Measurements from ENCODE around the gene HTR4.

GRCh38 chr5:148471379-148471778, 182.9 kb downstream of the HTR4 start:
- TF ChIP-seq YY1 (IDR thresholded peaks at IDR 0.05; ENCODE audit: insufficient read depth, insufficient read length) = no peak
- TF ChIP-seq ZNF274 (IDR thresholded peaks at IDR 0.05; ENCODE audit: low read depth, low read length) = no peak
